IPS-18a (cell line): ENCODE data around the gene NR2F1-AS1.
"Not testable (repeated sequence)": the region's sequence is repeated elsewhere in the genome, so short reads cannot be mapped to it uniquely, and the experiment has no call there.

ENCODE experiments used
- H3K27ac ChIP-seq: one replicate; pipeline ENCODE4 v1.5.1; 2013; ENCODE audit warnings: low read length
- H3K27me3 ChIP-seq: one replicate; pipeline ENCODE4 v1.6.1; 2013; ENCODE audit warnings: mild to moderate bottlenecking, low read length; ENCODE audit not compliant: control insufficient read depth, insufficient read depth
- H3K36me3 ChIP-seq: one replicate; pipeline ENCODE4 v1.6.1; 2013; ENCODE audit warnings: low read depth, low read length; ENCODE audit not compliant: control insufficient read depth
- H3K4me1 ChIP-seq: one replicate; pipeline ENCODE4 v1.6.1; 2013; ENCODE audit warnings: low read depth, low read length; ENCODE audit not compliant: control insufficient read depth
- H3K4me3 ChIP-seq: one replicate; pipeline ENCODE4 v1.5.1; 2013; ENCODE audit warnings: low read length
- H3K9ac ChIP-seq: one replicate; pipeline ENCODE4 v1.6.1; 2013; ENCODE audit warnings: mild to moderate bottlenecking, low read length, moderate library complexity
- H3K9me3 ChIP-seq: one replicate; pipeline ENCODE4 v1.6.1; 2013; ENCODE audit warnings: low read depth, low read length; ENCODE audit not compliant: control insufficient read depth

The NR2F1-AS1 gene

GRCh38 chr5:93460286-93460685 lies 120.7 kb downstream of the NR2F1-AS1 start:
- Histone ChIP-seq H3K4me1 (no peaks in the 10 kb centered on the region), H3K36me3 (no peaks in the 10 kb centered on the region), H3K27ac (no peak overlapping the region), H3K9me3 (peaks cover 23% of the 10 kb centered on the region), H3K9ac (no peak overlapping the region), H3K4me3 (no peak overlapping the region), H3K27me3 (no peaks in the 10 kb centered on the region)

DNA sequence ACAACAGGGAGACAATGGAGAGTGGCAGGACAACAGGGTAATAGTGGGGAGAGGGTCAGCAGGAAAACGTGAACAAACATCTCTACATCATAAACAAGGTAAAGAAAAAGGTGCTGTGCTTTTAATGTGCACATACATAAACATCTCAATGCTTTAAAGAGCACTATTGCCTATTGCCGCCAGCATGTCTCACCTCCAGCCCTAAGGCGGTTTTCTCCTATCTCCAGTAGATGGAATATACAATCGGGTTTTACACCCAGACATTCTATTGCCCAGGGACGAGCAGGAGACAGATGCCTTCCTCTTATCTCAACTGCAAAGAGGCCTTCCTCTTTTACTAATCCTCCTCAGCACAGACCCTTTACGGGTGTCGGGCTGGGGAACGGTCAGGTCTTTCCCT lies 124.2 kb downstream of the NR2F1-AS1 start:
- H3K27ac ChIP-seq, H3K4me1 ChIP-seq, H3K4me3 ChIP-seq, H3K27me3 ChIP-seq, H3K9ac ChIP-seq, H3K9me3 ChIP-seq, H3K36me3 ChIP-seq: not testable (repeated sequence)

DNA sequence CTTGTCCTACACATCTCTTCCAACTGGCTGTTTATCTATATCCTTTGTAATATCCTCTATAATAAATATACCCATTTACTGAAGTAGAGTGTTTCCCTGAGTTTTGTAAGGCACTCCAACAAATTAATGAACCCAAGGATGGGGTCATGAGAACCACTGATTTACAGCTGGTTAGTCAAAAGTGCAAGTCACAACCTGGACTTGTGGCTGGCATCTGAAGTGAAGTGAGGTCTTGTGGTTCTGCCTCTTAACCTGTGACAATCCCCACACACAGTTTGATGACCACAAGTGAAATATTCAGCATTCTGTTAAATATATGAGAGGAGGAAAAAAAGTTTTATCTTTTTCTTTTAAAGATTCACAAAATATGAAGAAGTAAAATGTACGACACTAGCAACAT lies 126.1 kb downstream of the NR2F1-AS1 start:
- Histone ChIP-seq H3K9ac (no peak overlapping the region), H3K4me1 (no peaks in the 10 kb centered on the region), H3K4me3 (no peak overlapping the region), H3K36me3 (no peaks in the 10 kb centered on the region), H3K9me3 (no peaks in the 10 kb centered on the region), H3K27ac (no peak overlapping the region), H3K27me3 (no peaks in the 10 kb centered on the region)

DNA sequence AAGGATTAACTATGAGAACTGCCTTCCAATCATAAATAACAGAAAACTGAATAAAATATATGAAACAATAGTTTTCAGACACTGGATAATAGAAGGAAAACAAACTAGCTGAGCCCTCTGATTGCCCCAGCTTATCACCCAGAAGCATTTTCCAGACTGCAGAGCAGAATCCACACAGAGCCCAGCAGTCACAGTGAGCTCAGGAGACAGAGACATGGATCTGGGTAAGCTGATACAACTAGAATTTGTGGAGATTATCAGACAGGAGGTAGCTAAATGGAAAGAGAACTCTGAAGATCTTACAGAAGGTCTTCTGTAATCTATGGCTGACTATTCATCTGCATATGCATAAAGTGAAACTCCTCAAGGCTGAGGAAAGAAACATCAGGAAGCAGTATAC lies 128.8 kb downstream of the NR2F1-AS1 start:
- no peak overlapping the region for H3K4me3 ChIP-seq

GRCh38 chr5:93438124-93438523 lies 142.9 kb downstream of the NR2F1-AS1 start:
- Histone ChIP-seq H3K9me3 (peaks cover 7% of the 10 kb centered on the region), H3K4me1 (no peaks in the 10 kb centered on the region), H3K36me3 (no peaks in the 10 kb centered on the region), H3K4me3 (no peak overlapping the region), H3K27me3 (no peaks in the 10 kb centered on the region), H3K27ac (no peak overlapping the region), H3K9ac (no peak overlapping the region)

More for the DNA sequence above, 128.8 kb downstream of the NR2F1-AS1 start:
- Histone ChIP-seq H3K27ac (no peak overlapping the region), H3K36me3 (no peaks in the 10 kb centered on the region), H3K4me1 (no peaks in the 10 kb centered on the region), H3K9me3 (no peaks in the 10 kb centered on the region), H3K27me3 (no peaks in the 10 kb centered on the region), H3K9ac (no peak overlapping the region)

GRCh38 chr5:93436083-93436482 lies 144.9 kb downstream of the NR2F1-AS1 start:
- Histone ChIP-seq H3K4me3 (no peak overlapping the region), H3K27ac (no peak overlapping the region), H3K4me1 (no peaks in the 10 kb centered on the region), H3K9me3 (peaks cover under 1% of the 10 kb centered on the region), H3K27me3 (no peaks in the 10 kb centered on the region), H3K36me3 (no peaks in the 10 kb centered on the region), H3K9ac (no peak overlapping the region)

GRCh38 chr5:93433422-93433821 lies 147.6 kb downstream of the NR2F1-AS1 start:
- Histone ChIP-seq H3K27me3 (no peaks in the 10 kb centered on the region), H3K4me3 (no peak overlapping the region), H3K36me3 (no peaks in the 10 kb centered on the region), H3K27ac (no peak overlapping the region), H3K9me3 (no peaks in the 10 kb centered on the region), H3K9ac (no peak overlapping the region), H3K4me1 (no peaks in the 10 kb centered on the region)

DNA sequence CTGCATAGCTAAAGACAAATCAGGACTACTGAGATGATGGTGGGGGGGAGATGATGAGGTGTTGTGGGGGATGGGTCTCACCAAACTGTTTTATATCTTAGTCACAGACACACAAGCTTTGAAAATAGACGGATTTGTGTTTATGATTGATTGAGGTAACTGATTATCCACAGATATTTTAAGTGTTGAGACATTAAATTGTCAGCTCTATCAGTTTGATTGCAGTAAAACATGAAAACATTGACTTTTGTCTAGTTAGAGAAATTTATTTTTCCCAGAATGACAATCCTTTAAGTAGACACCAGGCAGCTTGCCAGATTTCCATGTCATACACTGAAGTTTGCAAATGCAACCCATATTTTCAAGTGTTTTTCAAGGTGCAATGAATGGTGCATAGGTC lies 149.8 kb downstream of the NR2F1-AS1 start:
- H3K9me3 ChIP-seq, result no peaks in the 10 kb centered on the region
- no peak overlapping the region for H3K4me3 ChIP-seq
- H3K9ac ChIP-seq, result no peak overlapping the region
- H3K4me1 ChIP-seq, result peaks cover 13% of the 10 kb centered on the region
- H3K27me3 ChIP-seq, result no peaks in the 10 kb centered on the region
- H3K27ac ChIP-seq, result no peak overlapping the region
- no peaks in the 10 kb centered on the region for H3K36me3 ChIP-seq

DNA sequence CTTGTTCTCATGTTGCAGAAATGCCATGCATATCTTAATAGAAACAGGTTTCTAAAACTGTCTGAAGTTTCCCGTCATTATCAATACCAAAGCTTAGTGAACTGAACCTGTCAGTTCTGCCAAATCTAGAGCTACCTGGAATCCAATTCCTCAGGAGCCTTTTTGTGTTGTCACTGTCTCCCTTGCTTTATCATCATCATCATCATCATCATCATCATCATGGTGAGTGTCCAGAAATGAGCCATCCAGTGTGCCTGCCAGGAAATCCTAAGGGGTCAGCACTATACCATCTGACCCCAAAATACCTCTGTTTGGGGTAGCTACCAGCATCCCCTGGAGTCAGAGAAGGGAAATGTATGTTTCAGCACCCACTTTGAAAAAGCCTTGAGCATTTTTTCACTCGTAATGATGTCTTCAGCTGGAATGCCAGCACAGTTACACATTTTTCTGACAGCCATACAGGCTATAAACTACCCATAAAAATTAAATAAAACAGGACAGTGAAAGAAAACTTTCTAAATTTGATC lies 150.3 kb downstream of the NR2F1-AS1 start:
- Histone ChIP-seq H3K9ac (no peak overlapping the region), H3K27me3 (no peaks in the 10 kb centered on the region), H3K36me3 (no peaks in the 10 kb centered on the region), H3K4me3 (no peak overlapping the region), H3K9me3 (no peaks in the 10 kb centered on the region), H3K4me1 (peaks cover 13% of the 10 kb centered on the region), H3K27ac (no peak overlapping the region)

- Histone ChIP-seq H3K36me3 (no peaks in the 10 kb centered on the region), H3K4me1 (peaks cover 14% of the 10 kb centered on the region), H3K9ac (no peak overlapping the region), H3K27ac (no peak overlapping the region), H3K4me3 (no peak overlapping the region), H3K27me3 (no peaks in the 10 kb centered on the region), H3K9me3 (no peaks in the 10 kb centered on the region)
These were observed 150.9 kb downstream of the NR2F1-AS1 start for GRCh38 chr5:93430118-93430517.

DNA sequence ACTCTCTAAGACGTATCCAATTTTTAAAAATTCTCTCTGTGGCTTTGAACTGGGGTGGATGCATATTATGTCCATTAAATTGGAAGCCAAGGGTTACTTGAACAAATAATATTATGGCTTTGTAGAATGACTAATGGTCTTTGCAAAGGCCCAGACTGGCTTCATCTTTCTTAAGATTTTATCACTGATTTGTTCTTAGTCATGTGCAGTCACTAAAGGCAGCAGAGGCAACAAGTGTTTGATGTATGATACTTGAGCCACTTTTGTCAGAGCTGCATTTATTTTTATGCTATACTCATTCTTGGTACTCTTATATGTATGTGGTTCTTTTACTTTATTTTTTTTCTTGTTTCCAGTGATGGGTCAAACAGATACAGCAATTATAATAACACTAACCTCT lies 152.2 kb downstream of the NR2F1-AS1 start:
- Histone ChIP-seq H3K9me3 (no peaks in the 10 kb centered on the region), H3K27me3 (no peaks in the 10 kb centered on the region), H3K27ac (no peak overlapping the region), H3K36me3 (no peaks in the 10 kb centered on the region), H3K4me1 (peaks cover 19% of the 10 kb centered on the region), H3K4me3 (no peak overlapping the region), H3K9ac (no peak overlapping the region)

DNA sequence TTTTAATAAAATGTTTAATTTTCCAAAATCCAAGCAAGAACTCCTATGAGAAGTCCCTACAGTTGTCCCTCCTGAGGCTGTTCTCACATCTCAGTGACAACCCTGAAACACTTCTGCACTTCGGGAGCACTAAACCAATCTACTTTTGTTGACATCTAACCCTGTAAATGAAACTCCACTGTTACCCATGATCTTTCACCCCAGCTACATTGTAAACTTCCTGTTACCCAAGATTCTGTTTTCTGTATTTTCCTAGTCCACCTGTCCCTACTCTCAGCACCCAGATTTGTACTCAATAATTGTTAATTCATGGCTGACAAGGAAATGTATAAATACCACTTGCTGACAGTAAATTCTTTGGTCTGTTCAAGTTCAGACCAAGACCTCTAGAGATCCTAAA lies 153.7 kb downstream of the NR2F1-AS1 start:
- no peak overlapping the region for H3K9ac ChIP-seq
- peaks cover 33% of the 10 kb centered on the region for H3K4me1 ChIP-seq
- no peak overlapping the region for H3K27ac ChIP-seq
- no peak overlapping the region for H3K4me3 ChIP-seq
- no peaks in the 10 kb centered on the region for H3K9me3 ChIP-seq
- H3K36me3 ChIP-seq, result no peaks in the 10 kb centered on the region
- no peaks in the 10 kb centered on the region for H3K27me3 ChIP-seq
